ENCODE results near the gene PCBP1. TPM values are rescaled to one million over a fixed set of nuclear protein-coding genes. Genes with fewer than 3 reads are reported as not detected.
A peak's percentile ranks its signal among the peaks of the same experiment; 100 is the strongest.

The PCBP1 gene
- total and polyA plus RNA-seq, 9 of the 15 experiments (the other 6 are each of a cell fraction or from before 2014, with no cell fraction given), result 19.2 to 407 (median 78.1) TPM

DNA sequence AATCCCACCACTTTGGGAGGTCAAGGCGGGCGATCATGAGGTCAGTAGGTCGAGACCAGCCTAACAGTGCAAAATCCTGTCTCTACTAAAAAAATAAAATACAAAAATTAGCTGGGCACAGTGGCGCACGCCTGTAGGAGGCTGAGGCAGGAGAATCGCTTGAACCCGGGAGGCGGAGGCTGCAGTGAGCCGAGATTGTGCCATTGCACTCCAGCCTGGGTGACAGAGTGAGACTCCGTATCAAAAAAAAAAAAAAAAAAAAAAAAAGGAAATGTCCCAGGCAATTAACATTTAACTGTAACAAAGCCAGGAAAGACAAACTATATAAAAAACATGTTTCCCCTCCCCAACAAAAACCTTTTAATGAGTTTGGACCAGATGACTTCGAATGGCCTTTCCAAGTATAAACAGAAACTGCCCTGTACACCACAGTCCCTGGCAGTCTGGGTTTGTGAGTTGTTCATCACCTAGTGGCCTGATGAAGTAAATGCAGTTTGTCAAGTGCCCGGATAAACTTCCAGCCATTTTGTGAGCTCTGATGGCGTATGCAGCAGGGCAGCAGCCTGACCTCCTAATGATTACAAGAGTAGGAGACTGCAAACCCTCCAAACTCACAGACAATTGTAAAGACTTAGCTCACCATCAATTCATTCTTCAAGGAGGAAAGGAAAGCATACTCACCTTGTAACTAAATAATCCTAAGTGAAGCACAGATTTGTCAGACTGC is 16.6 kb upstream of the PCBP1 start:
- Histone ChIP-seq H3K27ac (ENCODE audit: extremely low read depth, low read depth, low read length) (peak overlapping the region; percentile 47; the same call in 1 of the 3 replicates), H4K20me1 (replicated peaks; ENCODE audit: control insufficient read depth, insufficient read depth, low read length) (no peaks in the 10 kb centered on the region), H3K9ac (ENCODE audit: insufficient read depth in 1 of 2, low read depth in 2 of 2, low read length in 2 of 2) (no peak overlapping the region; a peak in 1 of 4 replicates), H3K4me1 (replicated peaks in 1 of 2; ENCODE audit: control insufficient read depth in 2 of 2, insufficient read depth in 2 of 2, low read length in 2 of 2) (peaks cover 2 to 5% of the 10 kb centered on the region in 2 experiments; a peak in 3 of 5 replicates), H2AFZ (ENCODE audit: low read depth, low read length) (peak overlapping the region; percentile 79), H3K9me3 (replicated peaks; ENCODE audit: control insufficient read depth, insufficient read depth, low read depth, low read length) (no peaks in the 10 kb centered on the region), H3K36me3 (ENCODE audit: control insufficient read depth, insufficient read depth, low read length) (peaks cover 34% of the 10 kb centered on the region), H3K9me1 (ENCODE audit: control insufficient read depth, insufficient read depth, low read length) (no peaks in the 10 kb centered on the region), H3K4me2 (ENCODE audit: insufficient read depth, low read length) (peak overlapping the region; percentile 21; the same call in 1 of the 2 replicates), H3K4me3 (no peak overlapping the region), H3K79me2 (ENCODE audit: control insufficient read depth, insufficient read depth, low read length) (no peaks in the 10 kb centered on the region), H3K27me3 (ENCODE audit: control insufficient read depth in 2 of 2, insufficient read depth in 2 of 2, low read length in 2 of 2) (no peaks in the 10 kb centered on the region)
- peak; percentile 96 for ATAC-seq
- intact Hi-C loops (cut with micrococcal nuclease), result loop anchor here (2.0 to 10.0 kb wide), 4 partner anchors 60 to 346 kb away; partner anchors contain the start of gene MXD1
- FAIRE-seq, result peak; percentile 97
- CTCF ChIA-PET (ENCODE audit: low intra/inter-chr PET ratio), result interaction anchor here (0.5 to 3.2 kb wide), 3 partner anchors 10 to 231 kb away, joined by 3 to 20 read pairs (median 6); partner anchors contain the start of gene FAM136A
- 43% methylated on average over 10 of the region's 13 CpGs for WGBS (ENCODE audit: insufficient coverage, low coverage, missing lambda C conversion rate)
- BruUV-seq (replicated peaks), result no TSS peak
- POLR2A ChIA-PET, result interaction anchor here (0.6 to 2.7 kb wide), 13 partner anchors 9 to 156 kb away, joined by 3 to 12 read pairs (median 5); partner anchors contain the start of genes MXD1 and PCBP1
- peak; percentile 75 to 87 (median 81) for DNase-seq (ENCODE audit: extremely low read depth in 1 of 4, low spot score in 3 of 4)
- in situ Hi-C loops (cut with MboI), result loop anchor here (10.0 kb wide), 1 partner anchor 224 kb away; the partner anchor contains the start of gene SNRPG
- no peak for TF ChIP-seq HDAC6 (IDR thresholded peaks at IDR 0.05; ENCODE audit: low read depth, low read length)
- TF ChIP-seq MAZ (CRISPR knock-in tag; conservative IDR thresholded peaks at IDR 0.05 in 1 of 2, IDR thresholded peaks at IDR 0.05 in 1 of 2), result peak; percentile 22 to 48; a peak in 1 of 4 replicates
- TF ChIP-seq KLF6 (CRISPR knock-in tag; IDR thresholded peaks at IDR 0.05; ENCODE audit: borderline replicate concordance), result peak; percentile 56; the same call in 1 of the 2 replicates
- no peak for TF ChIP-seq RBM39 (optimal IDR thresholded peaks at IDR 0.05; ENCODE audit: low read depth, low read length)
- TF ChIP-seq, protein P1, sequence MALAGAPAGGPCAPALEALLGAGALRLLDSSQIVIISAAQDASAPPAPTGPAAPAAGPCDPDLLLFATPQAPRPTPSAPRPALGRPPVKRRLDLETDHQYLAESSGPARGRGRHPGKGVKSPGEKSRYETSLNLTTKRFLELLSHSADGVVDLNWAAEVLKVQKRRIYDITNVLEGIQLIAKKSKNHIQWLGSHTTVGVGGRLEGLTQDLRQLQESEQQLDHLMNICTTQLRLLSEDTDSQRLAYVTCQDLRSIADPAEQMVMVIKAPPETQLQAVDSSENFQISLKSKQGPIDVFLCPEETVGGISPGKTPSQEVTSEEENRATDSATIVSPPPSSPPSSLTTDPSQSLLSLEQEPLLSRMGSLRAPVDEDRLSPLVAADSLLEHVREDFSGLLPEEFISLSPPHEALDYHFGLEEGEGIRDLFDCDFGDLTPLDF (CRISPR knock-in tag; IDR thresholded peaks at IDR 0.05), result no peak
- no peak for TF ChIP-seq HNRNPK (IDR thresholded peaks at IDR 0.05; ENCODE audit: low read depth, low read length, poor library complexity, severe bottlenecking)
- TF ChIP-seq SMC3 (conservative IDR thresholded peaks at IDR 0.05; ENCODE audit: insufficient read depth, low read depth, low read length), result peak; percentile 81
- TF ChIP-seq IRF2 (CRISPR knock-in tag; IDR thresholded peaks at IDR 0.05), result no peak
- TF ChIP-seq, protein P2, sequence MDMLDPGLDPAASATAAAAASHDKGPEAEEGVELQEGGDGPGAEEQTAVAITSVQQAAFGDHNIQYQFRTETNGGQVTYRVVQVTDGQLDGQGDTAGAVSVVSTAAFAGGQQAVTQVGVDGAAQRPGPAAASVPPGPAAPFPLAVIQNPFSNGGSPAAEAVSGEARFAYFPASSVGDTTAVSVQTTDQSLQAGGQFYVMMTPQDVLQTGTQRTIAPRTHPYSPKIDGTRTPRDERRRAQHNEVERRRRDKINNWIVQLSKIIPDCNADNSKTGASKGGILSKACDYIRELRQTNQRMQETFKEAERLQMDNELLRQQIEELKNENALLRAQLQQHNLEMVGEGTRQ (CRISPR knock-in tag; IDR thresholded peaks at IDR 0.05), result no peak
- TF ChIP-seq ETV1 (tag; conservative IDR thresholded peaks at IDR 0.05; ENCODE audit: low read depth), result 0 out of 2 replicates have a peak, but pooled peaks have one; percentile 6
- TF ChIP-seq EGR1 (conservative IDR thresholded peaks at IDR 0.05), result no peak
- TF ChIP-seq NFATC3 (IDR thresholded peaks at IDR 0.05), result no peak
- TF ChIP-seq POLR3A (IDR thresholded peaks at IDR 0.05; ENCODE audit: borderline replicate concordance, extremely low read depth, insufficient read depth, insufficient read length), result no peak
- TF ChIP-seq POLR2A (conservative IDR thresholded peaks at IDR 0.05), result no peak
- no peak for TF ChIP-seq XRCC4 (IDR thresholded peaks at IDR 0.05; ENCODE audit: extremely low read depth, insufficient read depth, insufficient read length)
- TF ChIP-seq FOXJ2 (tag; IDR thresholded peaks at IDR 0.05), result no peak
- TF ChIP-seq NUFIP1 (IDR thresholded peaks at IDR 0.05; ENCODE audit: partially characterized antibody), result peak; percentile 51
- TF ChIP-seq, protein P3, sequence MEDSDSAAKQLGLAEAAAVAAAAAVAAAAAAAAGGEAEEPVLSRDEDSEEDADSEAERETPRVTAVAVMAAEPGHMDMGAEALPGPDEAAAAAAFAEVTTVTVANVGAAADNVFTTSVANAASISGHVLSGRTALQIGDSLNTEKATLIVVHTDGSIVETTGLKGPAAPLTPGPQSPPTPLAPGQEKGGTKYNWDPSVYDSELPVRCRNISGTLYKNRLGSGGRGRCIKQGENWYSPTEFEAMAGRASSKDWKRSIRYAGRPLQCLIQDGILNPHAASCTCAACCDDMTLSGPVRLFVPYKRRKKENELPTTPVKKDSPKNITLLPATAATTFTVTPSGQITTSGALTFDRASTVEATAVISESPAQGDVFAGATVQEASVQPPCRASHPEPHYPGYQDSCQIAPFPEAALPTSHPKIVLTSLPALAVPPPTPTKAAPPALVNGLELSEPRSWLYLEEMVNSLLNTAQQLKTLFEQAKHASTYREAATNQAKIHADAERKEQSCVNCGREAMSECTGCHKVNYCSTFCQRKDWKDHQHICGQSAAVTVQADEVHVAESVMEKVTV (CRISPR knock-in tag; IDR thresholded peaks at IDR 0.05), result peak; percentile 81
- TF ChIP-seq JUNB (CRISPR knock-in tag; conservative IDR thresholded peaks at IDR 0.05), result no peak

Data from K562 (cell line).